Activated T-cell treated with anti-CD3 and anti-CD28 coated beads, Interleukin-2, amount 50 U/mL, for 72 hours (primary cell): ENCODE results near the gene COMMD4. TPM values are rescaled to one million over a fixed set of nuclear protein-coding genes. Genes with fewer than 3 reads are reported as not detected.
"Not testable (repeated sequence)": the region's sequence is repeated elsewhere in the genome, so short reads cannot be mapped to it uniquely, and the experiment has no call there.

Source experiments
- ATAC-seq, 2 donors: fragments of 150-1000 bp; cut with Tn5 transposase; replicated peaks in 1 of 2; 2 replicates each; pipeline ENCODE4 v1.10.0; 2021; ENCODE audit warnings: moderate library complexity in 2 of 2, mild to moderate bottlenecking in 1 of 2
- DNase-seq, 2 donors: peaks; one replicate each; pipeline ENCODE4 v3.0.0; 2021 to 2022; ENCODE audit warnings: mixed read lengths in 1 of 2
- H3K27ac Mint-ChIP-seq: one replicate; pipeline ENCODE4 v1.8.0; 2022; ENCODE audit warnings: mild to moderate bottlenecking, moderate library complexity, mixed read lengths
- H3K27me3 Mint-ChIP-seq: one replicate; pipeline ENCODE4 v1.8.0; 2022; ENCODE audit warnings: low read depth, mixed read lengths
- H3K36me3 Mint-ChIP-seq, 2 donors: one replicate each; pipeline ENCODE4 v1.8.0; 2022; ENCODE audit warnings: mixed read lengths in 2 of 2, mild to moderate bottlenecking in 1 of 2; ENCODE audit not compliant: insufficient read depth in 2 of 2
- H3K4me1 Mint-ChIP-seq: one replicate; pipeline ENCODE4 v1.8.0; 2022; ENCODE audit warnings: low read depth, mixed read lengths
- H3K4me3 Mint-ChIP-seq, 2 donors: one replicate each; pipeline ENCODE4 v1.8.0; 2022; ENCODE audit warnings: mild to moderate bottlenecking in 2 of 2, mixed read lengths in 2 of 2, moderate library complexity in 2 of 2
- H3K9me3 Mint-ChIP-seq, 2 donors: one replicate each; pipeline ENCODE4 v1.8.0; 2022; ENCODE audit warnings: mixed read lengths in 2 of 2
- total RNA-seq, 2 donors: library from RNA; stranded (reverse); gene quantifications; one replicate each; pipeline ENCODE4 v1.2.3, GENCODE V29; 2022

COMMD4 gene
- 10 to 100 TPM; 50.6 to 61.1 TPM for total RNA-seq

GRCh38 chr15:75335705-75336355, at the start of gene COMMD4:
Gene COMMD4, plus strand, starts transcription at chr15:75336063. Its CDS starts 27 bp downstream, at chr15:75336090.
- peaks cover 0 to 2% of the 10 kb centered on the region in 2 donors for H3K36me3 Mint-ChIP-seq
- H3K27me3 Mint-ChIP-seq: peaks cover 6% of the 10 kb centered on the region
- H3K9me3 Mint-ChIP-seq: no peaks in the 10 kb centered on the region
- ATAC-seq (peak; percentile 90 to 91), DNase-seq (peak; percentile 89 to 91)
- peaks cover 20% of the 10 kb centered on the region for H3K4me1 Mint-ChIP-seq
- peak within 1 kb of the TSS; percentile 99 to 100 for H3K4me3 Mint-ChIP-seq
- H3K27ac Mint-ChIP-seq: peak within 1 kb of the TSS; percentile 98

- ATAC-seq, H3K4me3 Mint-ChIP-seq, H3K4me1 Mint-ChIP-seq, DNase-seq, H3K27me3 Mint-ChIP-seq, H3K36me3 Mint-ChIP-seq, H3K9me3 Mint-ChIP-seq, H3K27ac Mint-ChIP-seq: not testable (repeated sequence)
These were observed 42.2 kb upstream of the COMMD4 start for GRCh38 chr15:75293660-75294059.

GRCh38 chr15:75298541-75299310, 37.1 kb upstream of the COMMD4 start:
- ATAC-seq: peak; percentile 97 to 98
- not testable (repeated sequence) for H3K36me3 Mint-ChIP-seq, H3K27me3 Mint-ChIP-seq, H3K4me3 Mint-ChIP-seq, H3K4me1 Mint-ChIP-seq, H3K27ac Mint-ChIP-seq, H3K9me3 Mint-ChIP-seq, DNase-seq

GRCh38 chr15:75299311-75299688, 36.6 kb upstream of the COMMD4 start:
- ATAC-seq: peak; percentile 94 to 95
- not testable (repeated sequence) for H3K4me1 Mint-ChIP-seq, H3K36me3 Mint-ChIP-seq, H3K27me3 Mint-ChIP-seq, H3K4me3 Mint-ChIP-seq, H3K9me3 Mint-ChIP-seq, H3K27ac Mint-ChIP-seq
- DNase-seq: peak; percentile 66 to 71

GRCh38 chr15:75300026-75300425, 35.8 kb upstream of the COMMD4 start:
- not testable (repeated sequence) for H3K9me3 Mint-ChIP-seq, DNase-seq, H3K27ac Mint-ChIP-seq, ATAC-seq, H3K4me3 Mint-ChIP-seq, H3K36me3 Mint-ChIP-seq, H3K4me1 Mint-ChIP-seq
- peaks cover 16% of the 10 kb centered on the region for H3K27me3 Mint-ChIP-seq

GRCh38 chr15:75302318-75302717, 33.5 kb upstream of the COMMD4 start:
- peaks cover 29% of the 10 kb centered on the region for H3K27me3 Mint-ChIP-seq
- no peak overlapping the region for H3K4me3 Mint-ChIP-seq
- no peaks in the 10 kb centered on the region for H3K9me3 Mint-ChIP-seq
- ATAC-seq: no peak
- H3K4me1 Mint-ChIP-seq: no peaks in the 10 kb centered on the region
- H3K36me3 Mint-ChIP-seq: no peaks in the 10 kb centered on the region
- no peak for DNase-seq
- H3K27ac Mint-ChIP-seq: no peak overlapping the region

- not testable (repeated sequence) for H3K27ac Mint-ChIP-seq, H3K4me3 Mint-ChIP-seq, DNase-seq, ATAC-seq, H3K9me3 Mint-ChIP-seq, H3K36me3 Mint-ChIP-seq, H3K4me1 Mint-ChIP-seq
- peaks cover 29% of the 10 kb centered on the region for H3K27me3 Mint-ChIP-seq
These were observed 33.1 kb upstream of the COMMD4 start for GRCh38 chr15:75302753-75303152.

GRCh38 chr15:75306188-75306587, 29.7 kb upstream of the COMMD4 start:
- Mint-ChIP-seq H3K27me3 (peaks cover 34% of the 10 kb centered on the region), H3K36me3 (no peaks in the 10 kb centered on the region), H3K9me3 (no peaks in the 10 kb centered on the region), H3K27ac (no peak overlapping the region), H3K4me1 (no peaks in the 10 kb centered on the region), H3K4me3 (no peak overlapping the region)
- no peak for DNase-seq
- no peak for ATAC-seq

- ATAC-seq (peak; percentile 51 to 55), DNase-seq (peak; percentile 17 to 30)
- no peaks in the 10 kb centered on the region for H3K36me3 Mint-ChIP-seq
- H3K27me3 Mint-ChIP-seq: peaks cover 34% of the 10 kb centered on the region
- H3K27ac Mint-ChIP-seq: no peak overlapping the region
- H3K4me3 Mint-ChIP-seq: no peak overlapping the region
- no peaks in the 10 kb centered on the region for H3K9me3 Mint-ChIP-seq
- H3K4me1 Mint-ChIP-seq: peaks cover 8% of the 10 kb centered on the region
These were observed 28.0 kb upstream of the COMMD4 start for GRCh38 chr15:75307778-75308390.

GRCh38 chr15:75309711-75310110, 26.2 kb upstream of the COMMD4 start:
- Mint-ChIP-seq H3K9me3 (no peaks in the 10 kb centered on the region), H3K27me3 (peaks cover 21% of the 10 kb centered on the region), H3K4me3 (no peak overlapping the region), H3K36me3 (no peaks in the 10 kb centered on the region), H3K27ac (no peak overlapping the region), H3K4me1 (peaks cover 8% of the 10 kb centered on the region)
- no peak for DNase-seq
- no peak for ATAC-seq

- H3K36me3 Mint-ChIP-seq, H3K4me1 Mint-ChIP-seq, H3K27me3 Mint-ChIP-seq, ATAC-seq, H3K27ac Mint-ChIP-seq, H3K9me3 Mint-ChIP-seq, H3K4me3 Mint-ChIP-seq: not testable (repeated sequence)
- peak in 1 of 2 donors; percentile 15 for DNase-seq
These were observed 23.3 kb upstream of the COMMD4 start for GRCh38 chr15:75312548-75312947.

GRCh38 chr15:75313116-75313845, 22.6 kb upstream of the COMMD4 start:
- H3K4me3 Mint-ChIP-seq: no peak overlapping the region
- H3K36me3 Mint-ChIP-seq: no peaks in the 10 kb centered on the region
- ATAC-seq: peak in 1 of 2 donors; percentile 53
- no peaks in the 10 kb centered on the region for H3K9me3 Mint-ChIP-seq
- no peak overlapping the region for H3K27ac Mint-ChIP-seq
- peaks cover 4% of the 10 kb centered on the region for H3K27me3 Mint-ChIP-seq
- DNase-seq: no peak
- peaks cover 8% of the 10 kb centered on the region for H3K4me1 Mint-ChIP-seq
